HepG2 (cell line): ENCODE data around the gene STARD5. TPM values are rescaled to one million over a fixed set of nuclear protein-coding genes. Genes with fewer than 3 reads are reported as not detected.

Source experiments
- ATAC-seq: fragments of 200-7000 bp; cut with Tn5 transposase; 3 replicates; pipeline ENCODE4 v1.9.1; 2020; ENCODE audit warnings: mild to moderate bottlenecking, moderate library complexity
- BruUV-seq: library from RNA; stranded (reverse); fragments of 400-500 nt; replicated peaks from 2 replicates; lab custom pipeline; 2021; lab: Mats Ljungman, UMichigan
- CTCF ChIA-PET: fragments of 300-600 bp; formaldehyde crosslinking; extraction: SDS; loops from one replicate; lab custom pipeline; 2021; ENCODE audit warnings: low total read pairs, inconsistent platforms, low intra/inter-chr PET ratio; lab: Yijun Ruan, JAX
- POLR2A ChIA-PET: fragments of 350-600 bp; sonication (Branson Sonifier 250); formaldehyde crosslinking; loops from one replicate; lab custom pipeline; 2020; ENCODE audit warnings: antibody characterized with exemption, inconsistent platforms; lab: Yijun Ruan, JAX
- DNase-seq: peaks from one replicate; pipeline ENCODE4 v3.0.0-alpha.2; 2015; ENCODE audit warnings: low spot score
- FAIRE-seq: peaks from 3 replicates; lab custom pipeline; 2011; peaks lifted over from hg19 to GRCh38; lab: Jason Lieb, UNC
- H2AFZ ChIP-seq: one replicate; pipeline ENCODE4 v1.6.1; 2011; ENCODE audit warnings: low read length, inconsistent platforms
- H3K27ac ChIP-seq: fragments of 300-600 bp; 3 replicates; pipeline ENCODE4 v1.8.0; 2011; ENCODE audit warnings: mixed run types, mild to moderate bottlenecking, mixed read lengths, low read length, inconsistent platforms; ENCODE audit not compliant: insufficient read depth; ENCODE audit errors: extremely low read length
- H3K27me3 ChIP-seq, 2 experiments: fragments of 200-600 bp in 1 of 2; 2 replicates in 1 of 2; 3 replicates in 1 of 2; pipeline versions ENCODE4 v1.6.0 to v1.8.0; 2011; ENCODE audit warnings: low read length in 2 of 2, mild to moderate bottlenecking in 2 of 2, moderate library complexity in 2 of 2, inconsistent platforms in 1 of 2; ENCODE audit not compliant: insufficient read depth in 2 of 2, control insufficient read depth in 1 of 2
- H3K36me3 ChIP-seq, 2 experiments: fragments of 200-600 bp in 1 of 2; replicated peaks in 1 of 2; 2 replicates in 1 of 2; 3 replicates in 1 of 2; pipeline versions ENCODE4 v1.5.1 to v1.8.0; 2011; ENCODE audit warnings: low read length in 2 of 2, inconsistent platforms in 1 of 2; ENCODE audit not compliant: insufficient read depth in 2 of 2, control insufficient read depth in 1 of 2
- H3K4me1 ChIP-seq: 2 replicates; pipeline ENCODE4 v1.5.1; 2012; ENCODE audit warnings: low read length, inconsistent platforms; ENCODE audit not compliant: insufficient read depth
- H3K4me2 ChIP-seq: 2 replicates; pipeline ENCODE4 v1.6.0; 2011; ENCODE audit warnings: low read depth, low read length, inconsistent platforms
- H3K4me3 ChIP-seq, 3 experiments: fragments of 200-600 bp in 1 of 3; sonication (generic), shearing (Covaris generic) in 1 of 3; replicated peaks in 1 of 3; 2 replicates each; pipeline ENCODE4 v1.5.1; 2011 to 2016; ENCODE audit warnings: low read length in 3 of 3, inconsistent platforms in 2 of 3, low read depth in 2 of 3, mild to moderate bottlenecking in 2 of 3, control low read depth in 1 of 3, mixed read lengths in 1 of 3; ENCODE audit not compliant: insufficient read depth in 1 of 3
- H3K79me2 ChIP-seq: one replicate; pipeline ENCODE4 v1.6.1; 2011; ENCODE audit warnings: low read length, inconsistent platforms; ENCODE audit not compliant: insufficient read depth
- H3K9ac ChIP-seq: 2 replicates; pipeline ENCODE4 v1.6.0; 2011; ENCODE audit warnings: mild to moderate bottlenecking, low read depth, low read length, inconsistent platforms; ENCODE audit not compliant: insufficient read depth
- H3K9me3 ChIP-seq: 2 replicates; pipeline ENCODE4 v1.5.1; 2012; ENCODE audit warnings: mild to moderate bottlenecking, low read length
- H4K20me1 ChIP-seq: 2 replicates; pipeline ENCODE4 v1.6.0; 2011; ENCODE audit warnings: inconsistent platforms, mild to moderate bottlenecking, low read length, moderate library complexity; ENCODE audit not compliant: insufficient read depth
- ATF7 ChIP-seq, 2 experiments: fragments of 450-650 bp in 1 of 2; sonication (generic) in 1 of 2; formaldehyde crosslinking in 1 of 2; IDR thresholded peaks; 2 replicates each; pipeline versions ENCODE4 v1.4.0 to v1.6.1; 2016 to 2020; ENCODE audit warnings: antibody characterized with exemption in 1 of 2, mild to moderate bottlenecking in 1 of 2, missing genetic modification reagents in 1 of 2
- FOXA3 ChIP-seq: IDR thresholded peaks from 2 replicates; pipeline ENCODE4 v1.6.1; 2016; ENCODE audit warnings: missing genetic modification reagents, missing compliant biosample characterization
- HMG20A ChIP-seq: IDR thresholded peaks from 2 replicates; pipeline ENCODE4 v1.6.1; 2016; ENCODE audit warnings: borderline replicate concordance
- HNRNPUL1 ChIP-seq: fragments of 200-400 bp; formaldehyde crosslinking; IDR thresholded peaks from 2 replicates; pipeline ENCODE4 v1.6.1; 2017; ENCODE audit warnings: low read depth, mild to moderate bottlenecking, low read length, moderate library complexity
- KDM5A ChIP-seq: fragments of 200-600 bp; sonication (generic); IDR thresholded peaks from 2 replicates; pipeline ENCODE4 v1.7.0; 2018; ENCODE audit warnings: antibody characterized with exemption, mild to moderate bottlenecking, low read length, borderline replicate concordance
- PRMT3 ChIP-seq: sonication (generic); formaldehyde crosslinking; IDR thresholded peaks from 2 replicates; pipeline ENCODE4 v1.8.1; 2022; ENCODE audit warnings: low read depth, mild to moderate bottlenecking, moderate library complexity, missing genetic modification reagents, borderline replicate concordance
- RFXANK ChIP-seq: IDR thresholded peaks from 2 replicates; pipeline ENCODE4 v1.6.1; 2016
- SAP130 ChIP-seq: IDR thresholded peaks from 2 replicates; pipeline ENCODE4 v1.6.1; 2016; ENCODE audit warnings: low read depth
- ZBTB21 ChIP-seq: sonication (generic); formaldehyde crosslinking; IDR thresholded peaks from 2 replicates; pipeline ENCODE4 v1.4.0; 2020; ENCODE audit warnings: missing genetic modification reagents
- ZNF121 ChIP-seq: sonication (generic); formaldehyde crosslinking; IDR thresholded peaks from 2 replicates; pipeline ENCODE4 v1.5.0; 2020; ENCODE audit warnings: mild to moderate bottlenecking, missing genetic modification reagents
- ZNF83 ChIP-seq: sonication (generic); formaldehyde crosslinking; IDR thresholded peaks from 2 replicates; pipeline ENCODE4 v1.4.0; 2020; ENCODE audit warnings: missing genetic modification reagents, mild to moderate bottlenecking, borderline replicate concordance
- WGBS: methylation state at CpG from one replicate; pipeline ENCODE4 v1.1.6; 2017; ENCODE audit warnings: low lambda C conversion rate; 5-methylcytosine and 5-hydroxymethylcytosine counted together
- in situ Hi-C: cut with HindIII; loops from 2 replicates; pipeline ENCODE4 v1.10.0; 2017; ENCODE audit warnings: low pct_unique_long_range_greater_than_20kb; ENCODE audit not compliant: extremely low pct_ligation_motif_present
- intact Hi-C: fragments of 100-400 bp; cut with micrococcal nuclease; formaldehyde crosslinking; loops from one replicate; pipeline ENCODE4 v1.10.0; 2022; ENCODE audit not compliant: unreplicated experiment
- polyA plus RNA-seq, 8 experiments: library from polyadenylated mRNA; depleted of rRNA in 3 of 8; stranded (reverse) in 7 of 8; unstranded in 1 of 8; fragments of >200 nt; fragmentation: Illumina TruSeq in 4 of 8; extraction: Trizol in 4 of 8; gene quantifications; 2 replicates each; pipeline versions ENCODE4 v1.2.1 to v1.2.3, GENCODE V29; 2011 to 2016; ENCODE audit warnings: low read depth in 4 of 8, missing spikeins in 1 of 8, mixed read lengths in 1 of 8; ENCODE audit not compliant: insufficient read depth in 1 of 8
- total RNA-seq, 5 experiments: library from RNA; depleted of rRNA; stranded (reverse); fragments of >200 nt; fragmentation: Illumina TruSeq; extraction: Trizol; gene quantifications; 2 replicates each; pipeline ENCODE4 v1.2.3, GENCODE V29; 2016; ENCODE audit warnings: low read depth in 1 of 5
- TF ChIP-seq, protein P1 (sequence below): sonication (generic); formaldehyde crosslinking; conservative IDR thresholded peaks from 2 replicates; pipeline ENCODE4 v1.4.0; 2020; ENCODE audit warnings: missing genetic modification reagents
- TF ChIP-seq, protein P2 (sequence below): sonication (generic); formaldehyde crosslinking; IDR thresholded peaks from 2 replicates; pipeline ENCODE4 v1.5.0; 2020; ENCODE audit warnings: mild to moderate bottlenecking, missing genetic modification reagents

The STARD5 gene
- total and polyA plus RNA-seq, 2 of the 13 experiments (the other 11 are each of a cell fraction or from before 2014, with no cell fraction given), result 3.1 to 3.5 TPM

DNA sequence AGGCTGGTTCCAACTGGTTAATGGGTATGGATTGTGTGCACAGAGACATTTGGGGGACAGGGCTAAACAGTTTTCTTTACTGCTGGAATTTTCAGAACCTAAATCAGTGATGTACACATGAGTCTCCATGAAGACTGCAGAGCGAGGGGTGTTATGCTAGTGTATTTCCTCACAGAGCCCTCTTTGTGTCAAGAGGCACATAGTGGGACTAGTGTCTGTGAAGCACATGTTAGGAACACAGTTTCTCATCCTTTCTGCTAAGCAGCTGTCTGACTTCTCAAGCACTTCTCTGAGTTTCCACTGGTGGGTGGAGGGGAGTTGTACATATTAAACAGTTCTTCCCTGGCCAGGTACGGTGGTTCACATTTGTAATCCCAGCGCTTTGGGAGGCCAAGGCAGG lies 9.4 kb upstream of the STARD5 start:
- no peaks in the 10 kb centered on the region for H4K20me1 ChIP-seq
- FAIRE-seq (no peak), DNase-seq (no peak), ATAC-seq (no peak)
- H3K9ac ChIP-seq, result no peak overlapping the region
- no peak overlapping the region for H3K4me3 ChIP-seq
- TF ChIP-seq KDM5A, result no peak
- TF ChIP-seq ZNF83, result no peak
- TF ChIP-seq RFXANK, result no peak
- no peak for TF ChIP-seq ZBTB21 (CRISPR knock-in tag)
- TF ChIP-seq, protein P1, sequence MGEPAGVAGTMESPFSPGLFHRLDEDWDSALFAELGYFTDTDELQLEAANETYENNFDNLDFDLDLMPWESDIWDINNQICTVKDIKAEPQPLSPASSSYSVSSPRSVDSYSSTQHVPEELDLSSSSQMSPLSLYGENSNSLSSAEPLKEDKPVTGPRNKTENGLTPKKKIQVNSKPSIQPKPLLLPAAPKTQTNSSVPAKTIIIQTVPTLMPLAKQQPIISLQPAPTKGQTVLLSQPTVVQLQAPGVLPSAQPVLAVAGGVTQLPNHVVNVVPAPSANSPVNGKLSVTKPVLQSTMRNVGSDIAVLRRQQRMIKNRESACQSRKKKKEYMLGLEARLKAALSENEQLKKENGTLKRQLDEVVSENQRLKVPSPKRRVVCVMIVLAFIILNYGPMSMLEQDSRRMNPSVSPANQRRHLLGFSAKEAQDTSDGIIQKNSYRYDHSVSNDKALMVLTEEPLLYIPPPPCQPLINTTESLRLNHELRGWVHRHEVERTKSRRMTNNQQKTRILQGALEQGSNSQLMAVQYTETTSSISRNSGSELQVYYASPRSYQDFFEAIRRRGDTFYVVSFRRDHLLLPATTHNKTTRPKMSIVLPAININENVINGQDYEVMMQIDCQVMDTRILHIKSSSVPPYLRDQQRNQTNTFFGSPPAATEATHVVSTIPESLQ (CRISPR knock-in tag), result no peak
- TF ChIP-seq ZNF121 (CRISPR knock-in tag), result no peak
- no peak for TF ChIP-seq ATF7 (IDR thresholded peaks at IDR 0.05)
- no peak for TF ChIP-seq ATF7 (CRISPR knock-in tag; IDR thresholded peaks at IDR 0.05)
- TF ChIP-seq, protein P2, sequence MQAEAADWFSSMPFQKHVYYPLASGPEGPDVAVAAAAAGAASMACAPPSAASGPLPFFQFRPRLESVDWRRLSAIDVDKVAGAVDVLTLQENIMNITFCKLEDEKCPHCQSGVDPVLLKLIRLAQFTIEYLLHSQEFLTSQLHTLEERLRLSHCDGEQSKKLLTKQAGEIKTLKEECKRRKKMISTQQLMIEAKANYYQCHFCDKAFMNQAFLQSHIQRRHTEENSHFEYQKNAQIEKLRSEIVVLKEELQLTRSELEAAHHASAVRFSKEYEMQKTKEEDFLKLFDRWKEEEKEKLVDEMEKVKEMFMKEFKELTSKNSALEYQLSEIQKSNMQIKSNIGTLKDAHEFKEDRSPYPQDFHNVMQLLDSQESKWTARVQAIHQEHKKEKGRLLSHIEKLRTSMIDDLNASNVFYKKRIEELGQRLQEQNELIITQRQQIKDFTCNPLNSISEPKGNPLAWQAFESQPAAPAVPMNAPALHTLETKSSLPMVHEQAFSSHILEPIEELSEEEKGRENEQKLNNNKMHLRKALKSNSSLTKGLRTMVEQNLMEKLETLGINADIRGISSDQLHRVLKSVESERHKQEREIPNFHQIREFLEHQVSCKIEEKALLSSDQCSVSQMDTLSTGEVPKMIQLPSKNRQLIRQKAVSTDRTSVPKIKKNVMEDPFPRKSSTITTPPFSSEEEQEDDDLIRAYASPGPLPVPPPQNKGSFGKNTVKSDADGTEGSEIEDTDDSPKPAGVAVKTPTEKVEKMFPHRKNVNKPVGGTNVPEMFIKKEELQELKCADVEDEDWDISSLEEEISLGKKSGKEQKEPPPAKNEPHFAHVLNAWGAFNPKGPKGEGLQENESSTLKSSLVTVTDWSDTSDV, result no peak
- TF ChIP-seq HMG20A, result no peak
- TF ChIP-seq SAP130 (CRISPR knock-in tag), result no peak
- no peak for TF ChIP-seq PRMT3 (CRISPR knock-in tag)
- TF ChIP-seq FOXA3, result no peak
- TF ChIP-seq HNRNPUL1, result no peak
- H2AFZ ChIP-seq, result no peak overlapping the region
- no peaks in the 10 kb centered on the region for H3K27me3 ChIP-seq
- WGBS, result 100% methylated on average over 2 of the region's 3 CpGs
- ChIA-PET CTCF (no interaction called here), POLR2A (no interaction called here)
- H3K36me3 ChIP-seq, result no peaks in the 10 kb centered on the region
- intact Hi-C loops, result no loop called here
- H3K27ac ChIP-seq, result no peak overlapping the region
- H3K79me2 ChIP-seq, result no peaks in the 10 kb centered on the region
- no peaks in the 10 kb centered on the region for H3K4me1 ChIP-seq
- no peak overlapping the region for H3K4me2 ChIP-seq
- no TSS peak for BruUV-seq
- no peaks in the 10 kb centered on the region for H3K9me3 ChIP-seq
- in situ Hi-C loops, result no loop called here
